GM18519 (cell line): Measurements from ENCODE around the gene TMEM129.
A peak's percentile ranks its signal among the peaks of the same experiment; 100 is the strongest.
"Not testable (repeated sequence)": the region's sequence is repeated elsewhere in the genome, so short reads cannot be mapped to it uniquely, and the experiment has no call there.

ENCODE experiments used
- ATAC-seq: cut with Tn5 transposase; IDR thresholded peaks from one replicate; pipeline ENCODE4 v1.9.1; 2021; ENCODE audit warnings: mild to moderate bottlenecking, moderate library complexity; ENCODE audit not compliant: unreplicated experiment, low FRiP score

Gene TMEM129

GRCh38 chr4:1706358-1706757 lies 14.8 kb downstream of the TMEM129 start:
- ATAC-seq: no peak

DNA sequence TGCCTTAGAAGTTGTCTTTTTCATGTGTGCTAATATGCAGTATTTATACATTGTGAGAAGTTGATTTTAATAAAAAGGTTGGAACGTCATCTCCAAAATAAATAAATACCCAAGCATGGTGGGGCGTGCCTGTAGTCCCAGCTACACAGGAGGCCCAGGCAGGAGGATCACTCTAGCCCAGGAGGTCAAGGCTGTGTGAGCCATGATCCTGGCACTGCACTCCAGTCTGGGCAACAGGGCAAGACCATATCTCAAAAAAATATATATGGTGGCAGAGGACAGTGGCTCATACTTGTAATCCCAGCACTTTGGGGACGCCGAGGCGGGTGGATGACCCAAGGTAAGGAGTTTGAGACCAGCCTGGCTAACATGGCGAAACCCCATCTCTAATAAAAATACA lies 15.4 kb downstream of the TMEM129 start:
- no peak for ATAC-seq

- ATAC-seq: no peak
Measured at GRCh38 chr4:1703867-1704266, 17.3 kb downstream of the TMEM129 start.

GRCh38 chr4:1701671-1702070 lies 19.5 kb downstream of the TMEM129 start:
- ATAC-seq: not testable (repeated sequence)

DNA sequence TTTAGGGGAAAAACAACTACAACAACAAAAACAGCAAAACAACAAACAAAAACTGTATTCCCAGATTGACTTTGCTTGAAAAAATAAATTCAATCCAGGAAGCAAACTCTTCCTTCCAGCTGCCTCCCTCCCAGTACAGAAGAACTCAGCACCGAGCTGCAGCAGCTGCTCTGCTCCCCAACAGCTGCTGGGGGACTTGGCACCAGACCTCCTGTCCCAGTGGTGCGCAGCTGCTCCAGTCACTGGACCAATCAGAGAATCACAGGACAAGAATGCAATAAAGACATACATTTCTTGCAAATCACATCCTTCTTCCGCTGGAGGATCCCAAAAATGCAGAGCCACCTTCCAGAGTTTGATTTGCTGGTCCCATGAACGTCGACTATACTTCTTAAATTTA lies 25.2 kb downstream of the TMEM129 start:
- ATAC-seq: no peak

- ATAC-seq: peak; percentile 68
Measured at GRCh38 chr4:1693131-1693896, 27.8 kb downstream of the TMEM129 start.

GRCh38 chr4:1691737-1692373 lies 29.3 kb downstream of the TMEM129 start:
- no peak for ATAC-seq

GRCh38 chr4:1690698-1691097 lies 30.4 kb downstream of the TMEM129 start:
- no peak for ATAC-seq

- ATAC-seq: no peak
Measured at GRCh38 chr4:1686440-1687036, 34.6 kb downstream of the TMEM129 start.

DNA sequence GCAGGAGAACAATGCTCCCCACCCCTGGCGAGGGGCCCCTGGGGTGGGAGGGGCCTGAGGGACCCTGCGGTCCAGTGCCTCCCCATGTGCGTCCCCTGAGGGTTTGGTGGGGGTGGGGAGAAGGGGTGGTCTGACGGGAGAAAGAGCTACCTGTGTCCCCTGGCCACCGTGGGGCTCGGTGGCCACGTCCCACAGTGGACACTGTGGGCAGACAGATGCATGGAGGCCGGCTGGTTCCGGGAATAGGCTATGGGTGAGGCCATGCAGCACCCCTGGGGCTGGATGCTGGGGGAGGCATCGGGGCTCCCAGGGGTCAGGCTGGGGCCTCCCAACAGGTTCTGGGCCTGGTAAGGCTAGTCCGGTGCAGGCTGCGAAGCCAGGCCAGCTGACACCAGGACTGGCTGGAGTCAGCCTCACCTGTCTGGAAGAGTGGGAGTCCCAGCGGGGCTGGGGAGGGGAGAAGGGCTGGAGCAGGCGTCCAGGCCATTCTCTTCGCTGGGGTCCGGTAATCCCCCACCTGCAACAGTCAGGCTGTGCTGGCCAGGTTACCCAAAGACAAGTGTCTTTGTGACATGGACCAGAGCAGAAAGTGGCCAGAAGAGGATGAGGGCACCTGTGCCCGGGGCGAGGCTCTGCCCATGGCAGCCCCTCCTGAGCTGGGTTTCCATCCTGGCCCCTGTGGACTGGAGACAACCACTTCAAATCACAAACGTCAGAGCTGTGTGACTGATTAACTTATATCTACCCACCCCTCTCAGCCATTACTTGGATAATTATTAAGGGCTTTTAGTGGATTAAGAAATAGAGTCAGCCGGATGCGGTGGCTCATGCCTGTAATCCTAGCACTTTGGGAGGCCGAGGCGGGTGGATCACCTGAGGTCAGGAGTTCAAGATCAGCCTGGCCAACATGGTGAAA lies 35.6 kb downstream of the TMEM129 start:
- ATAC-seq: no peak

DNA sequence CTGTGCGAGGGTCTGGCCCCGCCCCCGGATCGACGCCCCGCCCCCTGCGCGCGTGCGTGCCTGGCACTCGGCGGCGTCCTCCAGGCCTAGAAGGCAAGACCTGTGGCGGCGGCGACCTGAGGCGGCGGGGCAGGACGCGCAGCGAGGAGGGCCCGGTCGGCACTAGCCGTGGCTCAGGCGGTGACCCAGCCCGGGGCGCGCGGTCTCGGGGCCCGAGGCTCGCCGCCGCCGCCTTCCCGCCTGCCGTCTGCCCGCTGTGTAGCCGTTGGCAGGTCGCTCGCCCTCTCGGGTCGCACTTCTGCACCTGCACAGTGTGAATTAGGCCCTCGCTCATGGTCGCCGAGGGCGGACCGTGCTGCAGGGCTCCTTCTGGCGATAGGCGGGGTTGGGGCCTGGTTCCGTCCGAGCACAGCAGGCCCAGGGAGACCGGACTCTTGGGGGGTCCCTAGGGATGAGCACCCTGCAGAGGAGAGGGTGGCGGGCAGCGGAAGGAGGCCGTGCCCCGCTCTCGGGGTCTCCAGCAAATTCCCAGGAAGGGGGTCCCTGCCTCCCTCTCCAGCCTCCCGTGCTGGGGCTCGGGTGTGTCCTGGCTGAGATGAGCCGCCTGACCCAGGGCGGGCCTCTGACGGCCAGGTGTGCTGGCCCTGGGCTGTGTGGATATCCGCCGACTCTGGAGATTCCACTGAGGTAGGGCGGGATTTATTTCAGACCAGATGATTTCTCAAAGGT lies 36.5 kb downstream of the TMEM129 start:
- peak; percentile 10 for ATAC-seq

DNA sequence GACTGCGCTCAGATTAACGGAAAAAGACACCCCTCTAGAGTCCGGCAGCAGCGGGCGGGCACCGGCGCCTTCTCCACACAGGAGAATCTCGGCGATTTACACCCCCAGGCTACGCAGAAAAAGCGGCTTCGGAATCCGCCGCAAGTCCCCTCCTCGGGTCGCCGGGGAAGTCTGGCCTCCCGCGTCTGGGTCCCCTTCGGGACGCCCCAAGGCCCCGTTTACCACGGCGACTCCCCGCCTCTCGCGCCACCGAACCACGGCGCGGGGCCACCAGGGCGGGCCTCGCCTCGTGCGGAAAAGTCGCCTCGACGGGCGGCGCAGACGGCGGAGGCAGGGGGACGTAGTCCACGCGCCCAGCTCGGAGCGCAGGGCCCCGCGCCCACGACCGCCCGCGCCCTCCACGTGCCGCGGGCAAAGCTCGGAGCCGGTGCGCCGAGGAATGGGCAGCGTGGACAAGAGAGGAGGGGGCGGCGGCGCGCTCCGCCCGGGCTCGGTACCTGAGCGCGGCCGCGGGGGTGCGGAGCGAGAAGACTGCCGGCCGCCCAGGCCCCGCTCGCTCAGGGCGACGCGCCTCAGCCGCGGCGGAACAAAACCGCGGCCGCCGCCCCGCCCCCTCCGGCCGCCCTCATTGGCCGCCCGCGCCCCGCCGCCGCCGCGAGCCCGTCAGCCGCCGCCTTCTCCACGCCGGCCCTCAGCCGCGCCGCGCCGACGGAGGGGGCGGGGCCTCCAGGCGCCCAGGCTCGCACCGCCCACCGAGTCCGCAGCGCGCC lies 37.2 kb downstream of the TMEM129 start, which contains the start of gene FAM53A:
Gene FAM53A (minus strand): TSS at position 578 of the 770 bp plus-strand sequence. CDS start 15,572 bp downstream, outside the sequence.
- ATAC-seq: peak; percentile 67

DNA sequence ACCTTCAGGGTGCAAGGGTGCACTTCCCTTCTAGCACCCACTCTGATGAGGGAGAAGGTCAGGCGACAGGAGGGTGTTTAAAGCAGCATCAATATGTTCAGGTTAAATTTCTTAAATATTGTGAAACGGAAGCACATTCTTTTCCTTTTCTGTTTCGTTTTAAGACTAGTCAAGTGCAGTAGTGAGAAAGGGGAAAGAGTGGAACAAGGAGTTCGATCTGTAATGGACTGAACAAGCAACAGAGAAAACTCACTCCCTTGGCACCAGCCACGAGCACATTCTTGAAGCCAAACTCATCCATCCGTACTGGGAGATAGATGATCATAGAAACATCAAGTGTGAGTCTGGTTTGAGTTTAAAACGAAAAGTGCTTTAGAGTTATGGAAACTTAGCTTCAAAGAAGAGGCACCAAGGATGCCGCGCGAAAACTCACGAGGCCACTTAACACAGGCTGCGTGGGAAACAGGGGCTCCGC lies 37.8 kb downstream of the TMEM129 start:
- ATAC-seq: no peak

DNA sequence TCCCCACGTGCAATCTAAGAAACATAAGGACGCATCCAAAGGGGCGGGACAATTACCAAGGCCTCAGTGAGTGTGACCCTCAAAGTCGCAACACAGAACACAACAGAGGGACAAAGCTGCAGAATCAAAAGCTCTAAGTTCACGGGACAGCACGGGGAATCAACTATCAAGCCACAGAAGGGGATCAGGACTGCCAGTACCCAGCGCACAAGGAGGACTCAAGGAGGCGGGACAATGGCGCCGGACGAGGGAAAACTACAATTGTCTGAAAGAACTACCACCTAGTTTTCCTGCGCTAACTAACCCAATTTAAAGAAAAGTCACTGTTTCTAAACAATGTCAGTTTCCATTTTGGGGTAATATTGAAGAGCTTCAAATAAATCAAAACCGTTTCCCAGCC lies 38.3 kb downstream of the TMEM129 start:
- no peak for ATAC-seq

DNA sequence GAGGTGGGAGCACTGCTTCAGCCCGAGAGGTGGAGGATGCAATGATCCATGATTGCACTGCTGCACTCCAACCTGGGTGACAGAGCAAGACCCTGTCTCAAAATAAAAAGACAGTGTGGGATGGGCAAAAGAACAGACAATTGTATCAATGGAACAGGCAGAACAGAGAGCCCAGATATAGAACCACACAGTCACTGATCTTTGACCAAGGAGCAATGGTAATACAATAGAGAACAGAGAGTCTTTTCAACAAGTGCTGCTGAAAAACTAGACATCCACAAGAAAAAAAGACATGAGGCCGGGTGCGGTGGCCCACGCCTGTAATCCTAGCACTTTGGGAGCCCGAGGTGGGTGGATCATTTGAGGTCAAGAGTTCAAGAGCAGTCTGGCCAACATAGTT lies 42.9 kb downstream of the TMEM129 start:
- ATAC-seq: no peak

GRCh38 chr4:1676605-1677525 lies 44.3 kb downstream of the TMEM129 start:
- no peak for ATAC-seq

DNA sequence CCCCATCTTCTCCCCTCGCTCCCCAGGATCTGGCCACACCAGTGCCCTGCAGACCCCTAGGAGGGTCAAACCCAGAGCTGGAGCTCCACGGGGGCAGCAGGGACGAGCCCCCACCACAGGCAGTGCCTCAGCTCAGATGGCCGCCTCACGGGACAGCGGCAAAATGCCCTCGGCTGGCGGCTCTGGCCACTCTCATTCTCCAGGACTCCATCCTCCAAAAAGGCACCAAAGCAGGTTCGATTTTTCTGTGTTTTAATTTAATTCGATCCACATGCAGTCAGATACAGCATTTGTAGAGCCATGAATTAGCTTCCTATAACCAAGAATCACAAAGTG lies 45.4 kb downstream of the TMEM129 start:
- ATAC-seq: no peak

- ATAC-seq: no peak
Measured at GRCh38 chr4:1675136-1675801, 45.9 kb downstream of the TMEM129 start.
